ENCODE measurements around the gene SPATA6. TPM values are rescaled to one million over a fixed set of nuclear protein-coding genes. Genes with fewer than 3 reads are reported as not detected.
A peak's percentile ranks its signal among the peaks of the same experiment; 100 is the strongest.

The SPATA6 gene
- total and polyA plus RNA-seq, 2 of the 13 experiments (the other 11 are each of a cell fraction or from before 2014, with no cell fraction given), result 0.81 to 3.3 TPM

GRCh38 chr1:48493970-48494769 lies 22.2 kb upstream of the SPATA6 start (continued):
- peak; percentile 93 to 94 for TF ChIP-seq MAFK (conservative IDR thresholded peaks at IDR 0.05 in 1 of 2, IDR thresholded peaks at IDR 0.05 in 1 of 2; ENCODE audit: low read length in 2 of 2)
- TF ChIP-seq PAXIP1 (CRISPR knock-in tag; conservative IDR thresholded peaks at IDR 0.05), result peak; percentile 82
- TF ChIP-seq ZSCAN31 (CRISPR knock-in tag; IDR thresholded peaks at IDR 0.05; ENCODE audit: low read depth), result 0 out of 2 replicates have a peak, but pooled peaks have one; percentile 36
- no peak for TF ChIP-seq SOX6 (IDR thresholded peaks at IDR 0.05)
- TF ChIP-seq SOX6 (CRISPR knock-in tag; IDR thresholded peaks at IDR 0.05), result peak; percentile 44; the same call in 1 of the 2 replicates
- TF ChIP-seq ZNF605 (CRISPR knock-in tag; IDR thresholded peaks at IDR 0.05), result 0 out of 2 replicates have a peak, but pooled peaks have one; percentile 37
- TF ChIP-seq MXD4 (CRISPR knock-in tag; IDR thresholded peaks at IDR 0.05), result no peak
- TF ChIP-seq ASH2L (IDR thresholded peaks at IDR 0.05; ENCODE audit: insufficient read length, low read depth, low read length), result peak; percentile 78
- no peak for TF ChIP-seq ISX (CRISPR knock-in tag; conservative IDR thresholded peaks at IDR 0.05)
- no peak for TF ChIP-seq SALL2 (CRISPR knock-in tag; IDR thresholded peaks at IDR 0.05)
- TF ChIP-seq ZNF788 (CRISPR knock-in tag; IDR thresholded peaks at IDR 0.05; ENCODE audit: borderline replicate concordance), result peak; percentile 39; the same call in 1 of the 2 replicates
- 0 out of 4 replicates have a peak, but pooled peaks of 1 of the 2 experiments have one; percentile 53 for TF ChIP-seq POLR2A (IDR thresholded peaks at IDR 0.05; ENCODE audit: insufficient read depth in 1 of 2, low read depth in 2 of 2, low read length in 2 of 2)
- TF ChIP-seq HMG20A (CRISPR knock-in tag; IDR thresholded peaks at IDR 0.05; ENCODE audit: borderline replicate concordance), result 0 out of 2 replicates have a peak, but pooled peaks have one; percentile 23
- 0 out of 2 replicates have a peak, but pooled peaks have one; percentile 30 for TF ChIP-seq RBFOX2 (IDR thresholded peaks at IDR 0.05; ENCODE audit: low read depth, low read length)
- TF ChIP-seq PRMT3 (CRISPR knock-in tag; IDR thresholded peaks at IDR 0.05; ENCODE audit: borderline replicate concordance, low read depth), result no peak
- no peak for TF ChIP-seq ZNF576 (CRISPR knock-in tag; IDR thresholded peaks at IDR 0.05)
- no peak for TF ChIP-seq POGZ (CRISPR knock-in tag; IDR thresholded peaks at IDR 0.05)
- TF ChIP-seq FOXA3 (CRISPR knock-in tag; IDR thresholded peaks at IDR 0.05), result no peak
- peak; percentile 62 for TF ChIP-seq HNF4A (CRISPR knock-in tag; IDR thresholded peaks at IDR 0.05)
- no peak for TF ChIP-seq EEA1 (CRISPR knock-in tag; IDR thresholded peaks at IDR 0.05; ENCODE audit: borderline replicate concordance)
- TF ChIP-seq GPN1 (CRISPR knock-in tag; IDR thresholded peaks at IDR 0.05; ENCODE audit: borderline replicate concordance), result no peak
- TF ChIP-seq SAP130 (CRISPR knock-in tag; IDR thresholded peaks at IDR 0.05; ENCODE audit: low read depth), result 0 out of 2 replicates have a peak, but pooled peaks have one; percentile 10
- peak; percentile 18; the same call in 1 of the 2 replicates for TF ChIP-seq ZNF331 (CRISPR knock-in tag; IDR thresholded peaks at IDR 0.05)
- peak; percentile 23; the same call in 1 of the 2 replicates for TF ChIP-seq NCOA2 (CRISPR knock-in tag; IDR thresholded peaks at IDR 0.05)
- no peak for TF ChIP-seq POLR2AphosphoS2 (IDR thresholded peaks at IDR 0.05; ENCODE audit: low read depth, low read length)
- TF ChIP-seq ZNF30 (CRISPR knock-in tag; IDR thresholded peaks at IDR 0.05), result no peak
- TF ChIP-seq, protein P1, sequence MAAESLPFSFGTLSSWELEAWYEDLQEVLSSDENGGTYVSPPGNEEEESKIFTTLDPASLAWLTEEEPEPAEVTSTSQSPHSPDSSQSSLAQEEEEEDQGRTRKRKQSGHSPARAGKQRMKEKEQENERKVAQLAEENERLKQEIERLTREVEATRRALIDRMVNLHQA (CRISPR knock-in tag; IDR thresholded peaks at IDR 0.05), result no peak

All from HepG2 (cell line).